Astrocyte of the cerebellum (primary cell): ENCODE results near the gene PRKAR2B.

ENCODE experiments used
- DNase-seq: peaks from one replicate; pipeline ENCODE4 v3.0.0-alpha.2; 2011; ENCODE audit warnings: low read depth
- H3K4me3 ChIP-seq: 2 replicates; pipeline ENCODE4 v1.5.1; 2011; ENCODE audit warnings: mild to moderate bottlenecking, low read depth, low read length, moderate library complexity
- in situ Hi-C: cut with HindIII; loops from 2 replicates; pipeline ENCODE4 v1.10.0; 2017; ENCODE audit warnings: low sequenced_read_pairs
- TF ChIP-seq, protein P1 (sequence below): IDR thresholded peaks from 2 replicates; pipeline ENCODE4 v1.5.1; 2012; ENCODE audit warnings: low read length, low read depth, moderate library complexity, mild to moderate bottlenecking; ENCODE audit errors: missing control alignments

Gene PRKAR2B

DNA sequence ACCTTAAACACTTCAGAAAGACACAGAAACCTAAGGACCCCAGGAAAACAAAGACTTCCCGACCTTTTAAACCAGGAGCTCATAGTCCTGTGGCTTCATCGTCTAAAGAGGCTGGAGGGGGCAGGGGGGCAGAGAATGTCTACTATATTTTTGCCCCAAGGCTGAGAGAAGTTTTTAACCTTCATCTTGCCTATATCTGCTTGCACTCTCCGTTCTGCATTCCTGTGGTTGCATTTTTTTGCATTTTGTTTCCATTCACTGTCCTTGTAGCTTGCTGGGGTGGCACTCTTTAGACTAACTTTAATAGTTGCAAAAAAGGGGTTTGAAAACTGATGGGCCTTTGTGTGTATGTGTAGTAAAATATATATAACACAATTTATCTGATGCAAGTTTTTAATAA is 23.7 kb downstream of the PRKAR2B start:
- TF ChIP-seq, protein P1, sequence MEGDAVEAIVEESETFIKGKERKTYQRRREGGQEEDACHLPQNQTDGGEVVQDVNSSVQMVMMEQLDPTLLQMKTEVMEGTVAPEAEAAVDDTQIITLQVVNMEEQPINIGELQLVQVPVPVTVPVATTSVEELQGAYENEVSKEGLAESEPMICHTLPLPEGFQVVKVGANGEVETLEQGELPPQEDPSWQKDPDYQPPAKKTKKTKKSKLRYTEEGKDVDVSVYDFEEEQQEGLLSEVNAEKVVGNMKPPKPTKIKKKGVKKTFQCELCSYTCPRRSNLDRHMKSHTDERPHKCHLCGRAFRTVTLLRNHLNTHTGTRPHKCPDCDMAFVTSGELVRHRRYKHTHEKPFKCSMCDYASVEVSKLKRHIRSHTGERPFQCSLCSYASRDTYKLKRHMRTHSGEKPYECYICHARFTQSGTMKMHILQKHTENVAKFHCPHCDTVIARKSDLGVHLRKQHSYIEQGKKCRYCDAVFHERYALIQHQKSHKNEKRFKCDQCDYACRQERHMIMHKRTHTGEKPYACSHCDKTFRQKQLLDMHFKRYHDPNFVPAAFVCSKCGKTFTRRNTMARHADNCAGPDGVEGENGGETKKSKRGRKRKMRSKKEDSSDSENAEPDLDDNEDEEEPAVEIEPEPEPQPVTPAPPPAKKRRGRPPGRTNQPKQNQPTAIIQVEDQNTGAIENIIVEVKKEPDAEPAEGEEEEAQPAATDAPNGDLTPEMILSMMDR: no peak
- H3K4me3 ChIP-seq: no peak overlapping the region
- in situ Hi-C loops: no loop called here
- no peak for DNase-seq

DNA sequence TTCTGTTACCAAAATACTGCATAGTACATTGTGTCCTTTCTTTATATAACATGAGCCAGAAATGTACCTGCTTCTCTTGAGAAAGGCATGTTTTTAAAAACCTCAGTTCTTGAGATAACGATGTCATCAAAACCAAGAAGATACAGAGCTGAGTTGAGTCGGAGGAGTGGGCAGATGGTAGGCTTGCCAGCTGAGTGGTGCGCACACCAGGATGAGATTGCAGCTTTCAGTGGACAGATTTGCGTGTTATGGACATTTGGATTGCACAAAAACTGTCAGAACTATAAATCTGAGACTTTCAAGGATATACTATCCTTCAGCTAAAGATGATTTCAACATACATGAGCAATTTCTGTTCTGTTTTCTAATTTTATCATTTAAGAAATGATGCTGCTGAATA is 25.0 kb downstream of the PRKAR2B start:
- no peak overlapping the region for H3K4me3 ChIP-seq
- TF ChIP-seq, protein P1: no peak
- in situ Hi-C loops: no loop called here
- DNase-seq: no peak

DNA sequence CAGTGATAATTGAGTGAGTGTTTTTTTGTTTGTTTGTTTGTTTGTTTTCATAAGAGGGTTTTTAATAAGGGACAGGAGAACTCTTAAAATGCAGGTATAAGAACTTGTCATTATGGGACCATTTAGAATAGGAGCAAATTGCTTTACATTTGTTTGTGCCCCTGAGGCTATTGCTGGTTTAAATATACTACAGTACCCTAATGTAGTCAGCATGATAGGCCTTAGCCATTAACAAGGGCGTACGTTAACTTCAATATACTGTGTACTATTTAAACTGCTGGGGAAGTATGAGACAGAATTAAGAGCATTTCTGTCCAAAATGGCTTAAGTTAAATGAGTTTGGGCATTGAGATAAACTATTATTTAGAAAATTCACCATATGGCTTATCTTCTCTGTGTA is 26.2 kb downstream of the PRKAR2B start:
- TF ChIP-seq, protein P1: no peak
- in situ Hi-C loops: no loop called here
- no peak overlapping the region for H3K4me3 ChIP-seq
- DNase-seq: no peak

DNA sequence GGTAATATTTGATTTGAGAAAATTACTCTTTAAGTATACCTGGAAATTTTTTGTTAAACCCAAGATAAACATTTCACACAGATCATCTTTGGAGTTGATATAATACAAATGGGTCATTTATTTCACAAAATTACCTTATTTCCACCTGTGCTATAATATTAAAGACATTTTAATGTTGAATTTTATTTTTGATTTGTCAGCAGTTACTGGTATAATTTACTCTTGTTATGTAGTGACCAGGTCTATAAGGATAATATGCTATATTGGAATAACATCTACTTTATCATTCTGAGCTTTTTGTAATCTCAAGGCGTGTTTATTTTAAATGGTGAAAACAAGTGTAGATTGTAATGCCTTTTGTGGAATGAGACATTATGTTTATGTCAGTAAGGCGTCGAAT is 26.6 kb downstream of the PRKAR2B start:
- in situ Hi-C loops: no loop called here
- no peak for DNase-seq
- H3K4me3 ChIP-seq: no peak overlapping the region
- TF ChIP-seq, protein P1: no peak

DNA sequence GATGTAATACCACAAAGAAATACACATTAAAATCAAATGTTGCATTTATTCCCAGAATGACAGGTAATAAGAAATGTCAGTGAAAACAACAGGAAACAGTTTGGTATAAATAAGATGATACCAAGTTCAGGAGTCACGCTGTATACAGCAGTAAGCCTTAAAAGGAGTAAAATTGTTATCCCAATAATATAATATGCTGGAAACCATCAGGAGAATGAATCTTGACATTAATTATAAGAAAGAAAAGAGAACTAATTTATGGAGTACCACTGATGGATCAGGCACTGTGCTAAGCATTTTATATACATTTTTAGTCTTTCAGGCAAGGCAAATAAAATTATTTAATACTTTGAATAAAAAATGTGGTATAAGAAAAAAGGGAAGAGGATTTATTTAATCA is 27.6 kb downstream of the PRKAR2B start:
- DNase-seq: no peak
- H3K4me3 ChIP-seq: no peak overlapping the region
- in situ Hi-C loops: no loop called here
- TF ChIP-seq, protein P1: no peak

- no peak overlapping the region for H3K4me3 ChIP-seq
- no peak for DNase-seq
- TF ChIP-seq, protein P1: no peak
- in situ Hi-C loops: no loop called here
Measured at GRCh38 chr7:107075863-107076574, 31.5 kb downstream of the PRKAR2B start.
